ENCODE data around the gene CSGALNACT2. TPM values are rescaled to one million over a fixed set of nuclear protein-coding genes. Genes with fewer than 3 reads are reported as not detected.

The CSGALNACT2 gene
- total RNA-seq, 1 experiment from 2014 or later: 6.4 TPM

GRCh38 chr10:43187213-43187612 is 49.0 kb downstream of the CSGALNACT2 start:
- no peak for TF ChIP-seq CTCF (IDR thresholded peaks at IDR 0.05; ENCODE audit: insufficient read depth in 1 of 2, low read depth in 1 of 2, low read length in 1 of 2, severe bottlenecking in 1 of 2, unreplicated experiment in 1 of 2)
- no peak overlapping the region for H3K27ac Mint-ChIP-seq (ENCODE audit: unreplicated experiment)
- Histone ChIP-seq H3K36me3 (ENCODE audit: control insufficient read depth, insufficient read depth, low read length) (no peaks in the 10 kb centered on the region), H3K9me3 (no peaks in the 10 kb centered on the region), H3K27me3 (replicated peaks; ENCODE audit: control insufficient read depth, insufficient read depth, low read length) (no peaks in the 10 kb centered on the region), H3K4me3 (ENCODE audit: low read depth, low read length) (no peak overlapping the region), H3K4me1 (no peaks in the 10 kb centered on the region)
- ChIA-PET CTCF (no interaction called here), POLR2A (no interaction called here)
- H3K36me3 Mint-ChIP-seq (ENCODE audit: insufficient read depth, unreplicated experiment): no peaks in the 10 kb centered on the region
- BruUV-seq (replicated peaks): no TSS peak
- no peaks in the 10 kb centered on the region for H3K9me3 Mint-ChIP-seq (ENCODE audit: unreplicated experiment)
- intact Hi-C loops (cut with micrococcal nuclease; ENCODE audit: unreplicated experiment): no loop called here
- H3K27me3 Mint-ChIP-seq (ENCODE audit: insufficient read depth, unreplicated experiment): no peaks in the 10 kb centered on the region
- no peak for DNase-seq
- H3K4me3 Mint-ChIP-seq (ENCODE audit: unreplicated experiment): no peak overlapping the region
- H3K4me1 Mint-ChIP-seq (ENCODE audit: low read depth, unreplicated experiment): no peaks in the 10 kb centered on the region

GRCh38 chr10:43188702-43189101 is 50.5 kb downstream of the CSGALNACT2 start:
- H3K36me3 ChIP-seq (ENCODE audit: control insufficient read depth, insufficient read depth, low read length): no peaks in the 10 kb centered on the region
- DNase-seq: no peak
- no peak overlapping the region for H3K27ac Mint-ChIP-seq (ENCODE audit: unreplicated experiment)
- intact Hi-C loops (cut with micrococcal nuclease; ENCODE audit: unreplicated experiment): no loop called here
- no peak overlapping the region for H3K4me3 Mint-ChIP-seq (ENCODE audit: unreplicated experiment)
- H3K4me3 ChIP-seq (ENCODE audit: low read depth, low read length): no peak overlapping the region
- ChIA-PET CTCF (no interaction called here), POLR2A (no interaction called here)
- no peaks in the 10 kb centered on the region for H3K36me3 Mint-ChIP-seq (ENCODE audit: insufficient read depth, unreplicated experiment)
- H3K27me3 ChIP-seq (replicated peaks; ENCODE audit: control insufficient read depth, insufficient read depth, low read length): no peaks in the 10 kb centered on the region
- no peak for TF ChIP-seq CTCF (IDR thresholded peaks at IDR 0.05; ENCODE audit: insufficient read depth in 1 of 2, low read depth in 1 of 2, low read length in 1 of 2, severe bottlenecking in 1 of 2, unreplicated experiment in 1 of 2)
- BruUV-seq (replicated peaks): no TSS peak
- no peaks in the 10 kb centered on the region for H3K27me3 Mint-ChIP-seq (ENCODE audit: insufficient read depth, unreplicated experiment)
- no peaks in the 10 kb centered on the region for H3K9me3 ChIP-seq
- H3K9me3 Mint-ChIP-seq (ENCODE audit: unreplicated experiment): no peaks in the 10 kb centered on the region
- no peaks in the 10 kb centered on the region for H3K4me1 ChIP-seq
- no peaks in the 10 kb centered on the region for H3K4me1 Mint-ChIP-seq (ENCODE audit: low read depth, unreplicated experiment)

DNA sequence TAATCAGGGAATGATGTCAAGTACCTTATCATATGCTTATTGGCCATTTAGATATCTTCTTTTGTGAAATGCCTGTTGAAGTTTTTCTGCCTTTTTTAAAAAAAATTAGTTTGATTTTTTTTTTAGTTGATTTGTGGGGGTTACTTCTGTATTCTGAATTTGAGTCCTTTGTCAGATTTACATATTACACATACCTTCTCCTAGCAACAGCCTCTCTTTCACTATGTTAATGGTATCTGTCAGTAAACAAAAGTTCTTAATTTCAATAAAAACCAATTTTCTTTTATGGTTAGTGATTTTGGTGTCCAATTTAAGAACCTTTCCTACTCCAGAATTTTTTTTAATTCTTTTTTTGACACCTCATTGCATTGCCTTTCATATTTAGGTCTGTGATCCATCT is 52.0 kb downstream of the CSGALNACT2 start:
- ChIA-PET POLR2A (no interaction called here), CTCF (no interaction called here)
- Histone ChIP-seq H3K27me3 (replicated peaks; ENCODE audit: control insufficient read depth, insufficient read depth, low read length) (no peaks in the 10 kb centered on the region), H3K9me3 (no peaks in the 10 kb centered on the region), H3K4me3 (ENCODE audit: low read depth, low read length) (no peak overlapping the region), H3K4me1 (no peaks in the 10 kb centered on the region), H3K36me3 (ENCODE audit: control insufficient read depth, insufficient read depth, low read length) (no peaks in the 10 kb centered on the region)
- no peaks in the 10 kb centered on the region for H3K27me3 Mint-ChIP-seq (ENCODE audit: insufficient read depth, unreplicated experiment)
- no peak for DNase-seq
- no peak for TF ChIP-seq CTCF (IDR thresholded peaks at IDR 0.05; ENCODE audit: insufficient read depth in 1 of 2, low read depth in 1 of 2, low read length in 1 of 2, severe bottlenecking in 1 of 2, unreplicated experiment in 1 of 2)
- no peaks in the 10 kb centered on the region for H3K36me3 Mint-ChIP-seq (ENCODE audit: insufficient read depth, unreplicated experiment)
- no peak overlapping the region for H3K4me3 Mint-ChIP-seq (ENCODE audit: unreplicated experiment)
- H3K4me1 Mint-ChIP-seq (ENCODE audit: low read depth, unreplicated experiment): no peaks in the 10 kb centered on the region
- BruUV-seq (replicated peaks): no TSS peak
- no peak overlapping the region for H3K27ac Mint-ChIP-seq (ENCODE audit: unreplicated experiment)
- no peaks in the 10 kb centered on the region for H3K9me3 Mint-ChIP-seq (ENCODE audit: unreplicated experiment)
- intact Hi-C loops (cut with micrococcal nuclease; ENCODE audit: unreplicated experiment): no loop called here
